ENCODE results near the gene ANAPC4. TPM values are rescaled to one million over a fixed set of nuclear protein-coding genes. Genes with fewer than 3 reads are reported as not detected.
"Not testable (repeated sequence)": the region's sequence is repeated elsewhere in the genome, so short reads cannot be mapped to it uniquely, and the experiment has no call there.

The ANAPC4 gene, protein sequence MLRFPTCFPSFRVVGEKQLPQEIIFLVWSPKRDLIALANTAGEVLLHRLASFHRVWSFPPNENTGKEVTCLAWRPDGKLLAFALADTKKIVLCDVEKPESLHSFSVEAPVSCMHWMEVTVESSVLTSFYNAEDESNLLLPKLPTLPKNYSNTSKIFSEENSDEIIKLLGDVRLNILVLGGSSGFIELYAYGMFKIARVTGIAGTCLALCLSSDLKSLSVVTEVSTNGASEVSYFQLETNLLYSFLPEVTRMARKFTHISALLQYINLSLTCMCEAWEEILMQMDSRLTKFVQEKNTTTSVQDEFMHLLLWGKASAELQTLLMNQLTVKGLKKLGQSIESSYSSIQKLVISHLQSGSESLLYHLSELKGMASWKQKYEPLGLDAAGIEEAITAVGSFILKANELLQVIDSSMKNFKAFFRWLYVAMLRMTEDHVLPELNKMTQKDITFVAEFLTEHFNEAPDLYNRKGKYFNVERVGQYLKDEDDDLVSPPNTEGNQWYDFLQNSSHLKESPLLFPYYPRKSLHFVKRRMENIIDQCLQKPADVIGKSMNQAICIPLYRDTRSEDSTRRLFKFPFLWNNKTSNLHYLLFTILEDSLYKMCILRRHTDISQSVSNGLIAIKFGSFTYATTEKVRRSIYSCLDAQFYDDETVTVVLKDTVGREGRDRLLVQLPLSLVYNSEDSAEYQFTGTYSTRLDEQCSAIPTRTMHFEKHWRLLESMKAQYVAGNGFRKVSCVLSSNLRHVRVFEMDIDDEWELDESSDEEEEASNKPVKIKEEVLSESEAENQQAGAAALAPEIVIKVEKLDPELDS
- total RNA-seq (10 to 100 TPM; 32.8 to 98.5 TPM), polyA plus RNA-seq (10 to 100 TPM; 15.4 to 32.1 TPM)
- long read RNA-seq, donor 1, partial matches to known transcripts = 32 of 35 reads
- long read RNA-seq, donor 1, other reads (novel, unspliced or antisense) = 0 of 35 reads
- long read RNA-seq, donor 2, partial matches to known transcripts = 10 of 10 reads
- long read RNA-seq, donor 2, other reads (novel, unspliced or antisense) = 0 of 10 reads
- long read RNA-seq, donor 3, partial matches to known transcripts = 22 of 23 reads
- long read RNA-seq, donor 3, other reads (novel, unspliced or antisense) = 0 of 23 reads
- long read RNA-seq, donor 4, partial matches to known transcripts = 23 of 23 reads
- long read RNA-seq, donor 4, other reads (novel, unspliced or antisense) = 0 of 23 reads
- long read RNA-seq, donor 5, partial matches to known transcripts = 30 of 34 reads
- long read RNA-seq, donor 5, other reads (novel, unspliced or antisense) = 0 of 34 reads

DNA sequence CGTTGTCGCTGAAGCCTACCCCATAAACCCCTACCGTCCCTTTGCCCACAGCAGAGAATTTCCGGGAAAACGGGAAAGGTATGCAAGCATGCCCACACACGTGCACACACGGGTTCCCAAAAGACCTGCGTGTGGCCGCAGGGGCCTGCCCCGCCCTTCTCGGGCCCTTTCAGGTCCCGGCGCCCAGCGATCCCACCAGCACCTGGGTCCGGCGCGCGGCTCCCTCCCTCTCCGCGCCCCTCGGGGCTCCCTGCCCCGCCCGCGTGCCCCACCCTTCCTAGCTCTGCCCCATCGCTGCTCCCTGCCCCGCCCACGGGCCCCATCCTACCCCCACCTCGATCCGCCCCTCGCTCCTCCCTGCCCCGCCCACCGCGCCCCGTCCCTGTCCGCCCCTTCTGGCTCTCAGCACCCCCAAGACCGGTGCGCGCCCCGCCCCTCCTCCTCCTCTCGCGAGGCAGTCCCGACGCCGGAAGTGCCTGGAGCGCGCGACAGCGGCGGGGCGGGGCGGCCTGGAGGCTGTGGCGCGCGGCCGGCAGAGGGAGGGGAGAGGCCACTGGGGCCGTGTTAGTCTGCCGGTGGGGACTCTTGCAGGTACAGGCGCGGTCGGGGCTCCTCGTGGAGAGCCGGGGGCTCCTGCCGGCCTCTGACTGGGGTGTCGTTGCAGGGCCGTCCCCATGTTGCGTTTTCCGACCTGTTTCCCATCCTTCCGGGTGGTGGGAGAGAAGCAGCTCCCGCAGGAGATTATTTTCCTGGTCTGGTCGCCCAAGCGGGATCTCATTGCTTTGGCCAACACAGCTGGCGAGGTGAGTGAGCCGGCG, at the start of gene ANAPC4:
Gene ANAPC4, plus strand, starts transcription at position 510 of the 818 bp plus-strand sequence. Its CDS starts 165 bp downstream, at position 675.
- Histone ChIP-seq H3K36me3 (ENCODE audit: control insufficient read depth in 4 of 4, insufficient read depth in 4 of 4, low read length in 4 of 4) (peaks cover 5 to 11% (median 9%) of the 10 kb centered on the region in 4 donors), H3K27ac (ENCODE audit: low read depth in 1 of 2, low read length in 1 of 2) (peak within 1 kb of the TSS; percentile 54 to 87), H3K27me3 (ENCODE audit: control insufficient read depth in 3 of 3, insufficient read depth in 3 of 3, low read length in 2 of 3) (no peaks in the 10 kb centered on the region), H3K4me1 (ENCODE audit: control insufficient read depth in 5 of 5, insufficient read depth in 5 of 5, low read length in 5 of 5) (peaks cover 0 to 15% (median 7%) of the 10 kb centered on the region in 5 donors), H3K9ac (ENCODE audit: insufficient read depth in 1 of 2, low read length in 2 of 2) (peak within 1 kb of the TSS; percentile 86), H3K9me3 (ENCODE audit: control insufficient read depth in 4 of 4, insufficient read depth in 3 of 4, low read length in 3 of 4) (no peaks in the 10 kb centered on the region), H3K4me3 (peak within 1 kb of the TSS; percentile 80)
- 0% methylated on average over 62 to 74 of the region's 74 CpGs for WGBS, 2 donors
- DNase-seq (peak; percentile 93 to 95 (median 94)), ATAC-seq (ENCODE audit: insufficient read depth, low FRiP score) (peak; percentile 97)
- TF ChIP-seq, protein P1, sequence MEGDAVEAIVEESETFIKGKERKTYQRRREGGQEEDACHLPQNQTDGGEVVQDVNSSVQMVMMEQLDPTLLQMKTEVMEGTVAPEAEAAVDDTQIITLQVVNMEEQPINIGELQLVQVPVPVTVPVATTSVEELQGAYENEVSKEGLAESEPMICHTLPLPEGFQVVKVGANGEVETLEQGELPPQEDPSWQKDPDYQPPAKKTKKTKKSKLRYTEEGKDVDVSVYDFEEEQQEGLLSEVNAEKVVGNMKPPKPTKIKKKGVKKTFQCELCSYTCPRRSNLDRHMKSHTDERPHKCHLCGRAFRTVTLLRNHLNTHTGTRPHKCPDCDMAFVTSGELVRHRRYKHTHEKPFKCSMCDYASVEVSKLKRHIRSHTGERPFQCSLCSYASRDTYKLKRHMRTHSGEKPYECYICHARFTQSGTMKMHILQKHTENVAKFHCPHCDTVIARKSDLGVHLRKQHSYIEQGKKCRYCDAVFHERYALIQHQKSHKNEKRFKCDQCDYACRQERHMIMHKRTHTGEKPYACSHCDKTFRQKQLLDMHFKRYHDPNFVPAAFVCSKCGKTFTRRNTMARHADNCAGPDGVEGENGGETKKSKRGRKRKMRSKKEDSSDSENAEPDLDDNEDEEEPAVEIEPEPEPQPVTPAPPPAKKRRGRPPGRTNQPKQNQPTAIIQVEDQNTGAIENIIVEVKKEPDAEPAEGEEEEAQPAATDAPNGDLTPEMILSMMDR (IDR thresholded peaks at IDR 0.05; ENCODE audit: control extremely low read depth, extremely low read depth) = no peak

DNA sequence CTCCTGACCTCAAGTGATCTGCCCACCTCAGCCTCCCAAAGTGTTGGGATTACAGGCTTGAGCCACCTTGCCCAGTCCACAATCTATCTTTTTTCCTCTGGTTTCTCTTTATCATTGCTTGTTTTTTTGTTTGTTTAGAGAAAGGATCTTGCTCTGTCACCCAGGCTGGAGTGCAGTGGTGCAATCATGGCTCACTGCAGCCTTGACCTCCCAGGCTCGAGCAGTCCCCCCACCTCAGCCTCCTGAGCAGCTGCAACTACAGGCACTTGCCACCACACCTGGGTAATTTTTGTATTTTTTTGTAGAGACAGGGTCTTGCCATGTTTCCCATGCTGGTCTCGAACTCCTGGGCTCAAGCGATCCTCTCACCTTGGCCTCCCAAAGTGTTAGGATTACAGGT, 48.6 kb upstream of the ANAPC4 start:
- not testable (repeated sequence) for H3K36me3 ChIP-seq (ENCODE audit: control insufficient read depth in 4 of 4, insufficient read depth in 4 of 4, low read length in 4 of 4); H3K4me1 ChIP-seq (ENCODE audit: control insufficient read depth in 5 of 5, insufficient read depth in 5 of 5, low read length in 5 of 5); ATAC-seq (ENCODE audit: insufficient read depth, low FRiP score); H3K9ac ChIP-seq (ENCODE audit: insufficient read depth in 1 of 2, low read length in 2 of 2); H3K9me3 ChIP-seq (ENCODE audit: control insufficient read depth in 4 of 4, insufficient read depth in 3 of 4, low read length in 3 of 4); H3K27ac ChIP-seq (ENCODE audit: low read depth in 1 of 2, low read length in 1 of 2); DNase-seq; H3K4me3 ChIP-seq; H3K27me3 ChIP-seq (ENCODE audit: control insufficient read depth in 3 of 3, insufficient read depth in 3 of 3, low read length in 2 of 3)
- 97 to 100% methylated on average over 3 of the region's 3 CpGs for WGBS, 2 donors

DNA sequence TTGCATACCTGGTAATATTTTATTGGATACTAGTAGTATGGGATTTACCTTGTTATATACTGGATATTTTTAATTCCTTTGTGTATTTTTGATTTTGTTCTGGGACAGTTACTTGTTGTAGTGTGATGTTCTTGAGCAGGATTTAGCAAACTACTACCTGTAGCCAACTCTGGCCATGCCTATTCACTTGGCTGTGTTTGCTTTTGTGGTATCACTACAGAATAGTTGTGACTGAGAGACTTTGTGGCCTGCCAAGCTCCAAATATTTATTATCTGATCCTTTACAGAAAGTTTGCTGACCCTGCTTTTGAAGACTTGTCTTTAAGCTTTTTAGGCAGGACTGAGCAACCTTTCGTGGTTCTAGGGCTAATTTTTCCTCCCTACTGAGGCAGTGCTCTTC, 46.7 kb upstream of the ANAPC4 start:
- no peak overlapping the region for H3K27ac ChIP-seq (ENCODE audit: low read depth in 1 of 2, low read length in 1 of 2)
- WGBS, 2 donors = 81 to 88% methylated on average over 1 of the region's 1 CpG

More for the DNA sequence above, 46.7 kb upstream of the ANAPC4 start:
- Histone ChIP-seq H3K4me3 (no peak overlapping the region), H3K36me3 (ENCODE audit: control insufficient read depth in 4 of 4, insufficient read depth in 4 of 4, low read length in 4 of 4) (peaks cover 0 to 3% (median 2%) of the 10 kb centered on the region in 4 donors), H3K27me3 (ENCODE audit: control insufficient read depth in 3 of 3, insufficient read depth in 3 of 3, low read length in 2 of 3) (no peaks in the 10 kb centered on the region), H3K9ac (ENCODE audit: insufficient read depth in 1 of 2, low read length in 2 of 2) (no peak overlapping the region), H3K9me3 (ENCODE audit: control insufficient read depth in 4 of 4, insufficient read depth in 3 of 4, low read length in 3 of 4) (no peaks in the 10 kb centered on the region), H3K4me1 (ENCODE audit: control insufficient read depth in 5 of 5, insufficient read depth in 5 of 5, low read length in 5 of 5) (no peaks in the 10 kb centered on the region)
- ATAC-seq (ENCODE audit: insufficient read depth, low FRiP score) = no peak
- DNase-seq = no peak
- TF ChIP-seq, protein P1 (IDR thresholded peaks at IDR 0.05; ENCODE audit: control extremely low read depth, extremely low read depth) = no peak

All from lung (tissue), 16 donors.